GM18505 (cell line): ENCODE results near the gene CARNS1.
A peak's percentile ranks its signal among the peaks of the same experiment; 100 is the strongest.
"Not testable (repeated sequence)": the region's sequence is repeated elsewhere in the genome, so short reads cannot be mapped to it uniquely, and the experiment has no call there.

Experiments
- ATAC-seq: cut with Tn5 transposase; IDR thresholded peaks from one replicate; pipeline ENCODE4 v1.9.1; 2021; ENCODE audit not compliant: unreplicated experiment
- POLR2A ChIP-seq: IDR thresholded peaks from 4 replicates; pipeline ENCODE4 v1.6.1; 2011; ENCODE audit warnings: borderline replicate concordance; ENCODE audit not compliant: insufficient read depth, insufficient read length; ENCODE audit errors: extremely low read depth

CARNS1 gene

GRCh38 chr11:67396587-67397389, 18.7 kb upstream of the CARNS1 start:
- ATAC-seq = no peak
- no peak for TF ChIP-seq POLR2A

GRCh38 chr11:67397536-67397935, 17.9 kb upstream of the CARNS1 start:
- TF ChIP-seq POLR2A = no peak
- ATAC-seq = no peak

GRCh38 chr11:67397986-67398660, 17.4 kb upstream of the CARNS1 start:
- TF ChIP-seq POLR2A = no peak
- ATAC-seq = no peak

GRCh38 chr11:67398661-67399563, 16.6 kb upstream of the CARNS1 start:
- no peak for ATAC-seq
- no peak for TF ChIP-seq POLR2A

- no peak for TF ChIP-seq POLR2A
- no peak for ATAC-seq
Observed at GRCh38 chr11:67400251-67400941, 15.1 kb upstream of the CARNS1 start.

- ATAC-seq = peak; percentile 14
- TF ChIP-seq POLR2A = no peak
Observed at GRCh38 chr11:67400942-67401494, 14.5 kb upstream of the CARNS1 start.

GRCh38 chr11:67401495-67402191, 13.8 kb upstream of the CARNS1 start, which contains the start of gene PPP1CA:
Gene PPP1CA, minus strand, starts transcription at chr11:67401858. Its CDS starts 76 bp downstream, at chr11:67401782.
- peak; percentile 89 for TF ChIP-seq POLR2A
- peak; percentile 60 for ATAC-seq

- not testable (repeated sequence) for ATAC-seq
Observed at GRCh38 chr11:67402192-67402839, 13.2 kb upstream of the CARNS1 start.

GRCh38 chr11:67403085-67403484, 12.4 kb upstream of the CARNS1 start:
- not testable (repeated sequence) for ATAC-seq

- no peak for TF ChIP-seq POLR2A
- ATAC-seq = no peak
Observed at GRCh38 chr11:67404515-67405195, 10.8 kb upstream of the CARNS1 start.

GRCh38 chr11:67405196-67405567, 10.3 kb upstream of the CARNS1 start:
- TF ChIP-seq POLR2A = no peak
- no peak for ATAC-seq
